Measurements from ENCODE around the gene ANTKMT. TPM values are rescaled to one million over a fixed set of nuclear protein-coding genes. Genes with fewer than 3 reads are reported as not detected.

The ANTKMT gene
- polyA plus RNA-seq, 1 donor from 2014 or later, result 73.4 TPM

- no peak overlapping the region for H2AFZ ChIP-seq (ENCODE audit: low read depth, low read length)
- H3K9ac ChIP-seq (ENCODE audit: low read length), result peak overlapping the region; percentile 68
- H3K27me3 ChIP-seq (ENCODE audit: insufficient read depth, low read depth, low read length), result peaks cover 7% of the 10 kb centered on the region
- H4K20me1 ChIP-seq (ENCODE audit: insufficient read depth), result no peaks in the 10 kb centered on the region
- no peaks in the 10 kb centered on the region for H3F3A ChIP-seq (ENCODE audit: insufficient read depth, low read length, poor library complexity, severe bottlenecking)
- no peaks in the 10 kb centered on the region for H3K79me2 ChIP-seq (replicated peaks; ENCODE audit: insufficient read depth, low read length)
- H3K4me2 ChIP-seq (ENCODE audit: low read length), result peak overlapping the region; percentile 86
- H3K36me3 ChIP-seq (ENCODE audit: insufficient read depth, low read length), result no peaks in the 10 kb centered on the region
- no peak overlapping the region for H3K27ac ChIP-seq (ENCODE audit: low read length)
- H3K4me3 ChIP-seq (ENCODE audit: low read length), result peak overlapping the region; percentile 83
- H3K9me2 ChIP-seq (ENCODE audit: insufficient read depth, low read length), result no peaks in the 10 kb centered on the region
- no peaks in the 10 kb centered on the region for H3K9me3 ChIP-seq (ENCODE audit: low read length)
- TF ChIP-seq CTCF (IDR thresholded peaks at IDR 0.05; ENCODE audit: poor library complexity, severe bottlenecking) (no peak), SMC3 (conservative IDR thresholded peaks at IDR 0.05; ENCODE audit: poor library complexity) (no peak), EZH2 (IDR thresholded peaks at IDR 0.05; ENCODE audit: borderline replicate concordance, insufficient read depth, low read length, poor library complexity, severe bottlenecking) (no peak), MXI1 (conservative IDR thresholded peaks at IDR 0.05; ENCODE audit: poor library complexity, severe bottlenecking) (peak; percentile 27), EP300 (conservative IDR thresholded peaks at IDR 0.05; ENCODE audit: poor library complexity, severe bottlenecking) (no peak), POLR2AphosphoS5 (IDR thresholded peaks at IDR 0.05) (no peak), TAF1 (IDR thresholded peaks at IDR 0.05; ENCODE audit: low read depth) (peak; percentile 9), REST (IDR thresholded peaks at IDR 0.05; ENCODE audit: borderline replicate concordance) (no peak)
Measured at GRCh38 chr16:727291-727977, 6.5 kb downstream of the ANTKMT start.

GRCh38 chr16:728131-728889 is 7.4 kb downstream of the ANTKMT start:
- H3K36me3 ChIP-seq (ENCODE audit: insufficient read depth, low read length), result no peaks in the 10 kb centered on the region
- H3K9ac ChIP-seq (ENCODE audit: low read length), result peak overlapping the region; percentile 44
- no peak overlapping the region for H3K4me2 ChIP-seq (ENCODE audit: low read length)
- peaks cover 7% of the 10 kb centered on the region for H3K27me3 ChIP-seq (ENCODE audit: insufficient read depth, low read depth, low read length)
- peak overlapping the region; percentile 83 for H3K4me3 ChIP-seq (ENCODE audit: low read length)
- H3K9me2 ChIP-seq (ENCODE audit: insufficient read depth, low read length), result no peaks in the 10 kb centered on the region
- H3K27ac ChIP-seq (ENCODE audit: low read length), result no peak overlapping the region
- no peak for TF ChIP-seq EP300 (conservative IDR thresholded peaks at IDR 0.05; ENCODE audit: poor library complexity, severe bottlenecking)
- peak; percentile 34 for TF ChIP-seq MXI1 (conservative IDR thresholded peaks at IDR 0.05; ENCODE audit: poor library complexity, severe bottlenecking)
- H3K79me2 ChIP-seq (replicated peaks; ENCODE audit: insufficient read depth, low read length), result no peaks in the 10 kb centered on the region
- no peak overlapping the region for H2AFZ ChIP-seq (ENCODE audit: low read depth, low read length)
- H3K9me3 ChIP-seq (ENCODE audit: low read length), result no peaks in the 10 kb centered on the region
- no peaks in the 10 kb centered on the region for H3F3A ChIP-seq (ENCODE audit: insufficient read depth, low read length, poor library complexity, severe bottlenecking)
- no peaks in the 10 kb centered on the region for H4K20me1 ChIP-seq (ENCODE audit: insufficient read depth)
